ENCODE data around the gene RAMP2.

The RAMP2 gene

GRCh38 chr17:42809250-42809649, 48.2 kb downstream of the RAMP2 start:
- TF ChIP-seq CTCF (conservative IDR thresholded peaks at IDR 0.05; ENCODE audit: low read depth, low read length) = no peak
- no peak overlapping the region for H3K4me3 ChIP-seq (ENCODE audit: low read length)
- DNase-seq (ENCODE audit: low read depth) = no peak

Measured in retinal pigment epithelial cell (primary cell).